Activated T-cell treated with anti-CD3 and anti-CD28 coated beads, Interleukin-2, amount 50 U/mL, for 1 hour (primary cell): ENCODE measurements around the gene SEMA3F.
A peak's percentile ranks its signal among the peaks of the same experiment; 100 is the strongest.

Experiments
- DNase-seq: peaks from one replicate; pipeline ENCODE4 v3.0.0-alpha.2; 2020

SEMA3F gene

DNA sequence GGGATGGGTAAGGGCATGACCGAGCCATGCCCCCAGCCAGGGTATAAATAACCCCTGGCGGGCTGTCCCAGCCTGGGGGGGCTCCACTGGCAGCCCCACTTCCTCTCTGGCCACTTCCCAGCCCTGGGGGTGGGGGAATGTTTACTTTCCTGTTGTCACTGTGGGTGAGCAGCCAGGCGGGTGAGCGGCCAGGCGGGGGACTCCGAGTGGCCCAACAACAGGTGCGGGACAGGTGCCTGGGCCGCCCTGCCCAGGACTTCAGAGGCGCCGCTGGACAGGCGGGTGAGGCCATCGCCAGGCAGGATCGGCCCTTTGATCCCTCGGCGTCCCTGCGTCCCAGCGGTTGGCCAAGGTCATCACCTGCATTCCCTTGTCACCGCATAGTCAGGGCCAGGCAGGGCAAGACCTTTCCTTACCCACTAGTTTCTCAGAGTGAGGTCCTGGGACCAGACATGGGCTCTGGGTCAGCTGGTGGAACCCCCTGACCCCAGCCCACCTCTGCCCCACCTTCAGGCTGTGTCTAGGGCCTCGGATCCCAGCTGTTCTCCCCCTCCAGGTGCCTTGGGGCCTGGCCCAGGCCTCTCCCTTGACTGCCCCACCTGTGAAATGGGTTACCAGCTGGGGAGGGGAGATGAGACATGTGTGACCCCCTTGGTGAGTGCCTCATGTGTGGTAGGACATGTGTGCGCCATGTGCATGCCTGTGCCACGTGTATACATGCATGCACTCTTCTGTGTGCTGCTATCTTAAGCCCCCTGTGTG is 16.6 kb downstream of the SEMA3F start:
- DNase-seq = no peak

- DNase-seq = no peak
Measured at GRCh38 chr3:50172626-50173220, 17.6 kb downstream of the SEMA3F start.

DNA sequence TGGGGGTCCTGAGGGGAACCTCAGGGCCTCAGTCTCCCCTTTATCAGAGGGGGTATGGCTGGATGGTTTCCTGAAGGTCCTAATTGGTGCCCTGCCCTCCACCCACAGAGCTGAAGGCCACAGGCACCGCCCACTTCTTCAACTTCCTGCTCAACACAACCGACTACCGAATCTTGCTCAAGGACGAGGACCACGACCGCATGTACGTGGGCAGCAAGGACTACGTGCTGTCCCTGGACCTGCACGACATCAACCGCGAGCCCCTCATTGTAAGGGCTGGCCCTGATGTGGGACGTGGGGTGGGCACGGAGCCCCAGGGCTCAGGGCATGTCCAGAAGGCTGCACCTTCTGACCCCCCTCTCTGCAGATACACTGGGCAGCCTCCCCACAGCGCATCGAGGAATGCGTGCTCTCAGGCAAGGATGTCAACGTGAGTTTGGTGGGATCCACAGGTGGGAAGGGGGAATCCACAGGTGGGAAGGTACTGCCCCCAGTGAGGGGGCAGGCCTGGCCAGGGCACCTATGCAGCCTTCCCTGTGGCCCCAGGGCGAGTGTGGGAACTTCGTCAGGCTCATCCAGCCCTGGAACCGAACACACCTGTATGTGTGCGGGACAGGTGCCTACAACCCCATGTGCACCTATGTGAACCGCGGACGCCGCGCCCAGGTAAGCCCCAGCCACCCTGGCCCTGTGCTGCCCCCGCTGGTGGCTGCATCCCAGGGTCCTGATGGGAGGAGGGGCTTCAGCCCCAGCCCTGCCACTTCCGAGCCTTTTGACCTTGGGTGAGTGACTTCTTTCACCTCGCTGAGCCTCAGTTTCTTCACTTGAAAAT is 18.8 kb downstream of the SEMA3F start:
- DNase-seq = no peak

DNA sequence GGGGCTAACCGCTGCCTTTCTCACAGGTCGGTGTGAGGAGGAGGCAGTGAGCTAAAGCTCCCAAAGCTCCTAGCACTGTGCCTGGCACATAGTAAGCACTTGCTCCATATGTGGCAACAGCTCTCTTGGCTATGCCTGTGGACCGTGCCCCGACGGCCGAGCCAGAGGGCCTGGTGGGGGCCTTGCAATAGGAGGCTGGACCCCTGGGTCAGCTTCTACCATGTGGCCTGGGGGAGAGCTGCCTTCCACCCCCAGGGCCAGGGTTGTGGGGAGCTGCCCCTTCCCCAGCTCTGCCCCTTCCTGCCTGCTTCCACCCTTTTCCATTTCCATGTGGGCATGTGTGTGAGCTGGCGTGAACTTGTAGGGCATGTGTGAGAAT is 19.4 kb downstream of the SEMA3F start:
- no peak for DNase-seq

DNA sequence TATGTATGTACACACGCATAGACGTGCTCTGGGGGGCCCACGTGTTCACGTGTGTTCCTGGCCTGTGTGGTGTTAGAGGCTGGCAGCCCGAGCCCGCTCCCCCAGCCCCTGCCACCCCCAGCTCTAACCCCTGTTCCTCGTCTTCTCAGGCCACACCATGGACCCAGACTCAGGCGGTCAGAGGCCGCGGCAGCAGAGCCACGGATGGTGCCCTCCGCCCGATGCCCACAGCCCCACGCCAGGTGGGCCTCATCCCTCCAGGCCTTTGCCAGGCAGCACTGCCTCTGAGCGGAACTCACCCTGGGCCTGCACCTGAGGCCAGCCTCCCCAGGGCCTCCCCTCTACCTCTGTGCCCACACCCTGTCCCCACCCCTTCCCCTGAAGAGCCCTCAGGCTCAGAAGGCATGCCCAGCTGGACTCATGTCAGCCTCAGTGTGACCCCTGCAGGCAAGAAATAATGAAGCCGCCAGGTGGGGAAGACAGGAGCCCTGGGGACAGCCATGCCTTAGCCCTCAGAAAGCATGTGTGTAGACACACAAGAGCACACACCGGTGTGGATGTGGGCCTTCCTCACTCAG is 19.9 kb downstream of the SEMA3F start:
- no peak for DNase-seq

DNA sequence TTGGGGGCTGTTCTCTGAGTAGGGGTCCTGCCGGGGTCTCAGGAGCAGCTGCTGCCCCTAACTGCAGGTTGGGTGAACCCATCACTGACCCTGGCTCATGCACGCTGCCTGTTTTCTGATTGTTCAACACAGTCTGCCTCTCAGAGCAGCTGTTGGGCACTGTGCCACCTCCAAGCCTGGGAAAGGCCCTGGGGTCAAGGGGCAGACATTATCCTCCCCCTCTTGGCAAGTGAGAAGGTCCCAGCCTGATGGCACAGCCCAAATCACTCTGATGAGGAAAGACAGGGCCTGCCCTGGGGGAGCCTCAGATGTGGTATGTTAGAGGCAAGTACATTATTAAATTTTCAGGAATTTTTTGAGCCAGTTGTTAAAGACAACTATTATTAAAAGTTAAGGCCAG is 22.2 kb downstream of the SEMA3F start:
- no peak for DNase-seq

GRCh38 chr3:50179710-50180109 is 24.6 kb downstream of the SEMA3F start:
- DNase-seq = no peak

DNA sequence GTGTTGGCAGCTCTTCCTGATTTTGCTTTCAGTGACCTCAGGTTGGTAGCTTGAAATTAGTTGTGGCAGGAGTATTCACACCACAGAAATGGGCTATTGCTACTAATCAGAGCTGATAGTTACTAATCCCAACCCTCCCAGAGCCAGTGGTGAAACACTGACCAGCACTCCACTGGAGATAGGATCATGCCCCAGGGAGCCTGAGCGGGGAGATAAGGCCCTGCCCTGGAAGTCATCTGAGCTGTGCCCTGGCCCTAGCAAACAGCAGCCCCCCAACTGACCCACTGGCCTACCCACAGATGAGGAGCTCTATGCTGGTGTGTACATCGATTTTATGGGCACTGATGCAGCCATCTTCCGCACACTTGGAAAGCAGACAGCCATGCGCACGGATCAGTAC is 26.9 kb downstream of the SEMA3F start:
- no peak for DNase-seq

DNA sequence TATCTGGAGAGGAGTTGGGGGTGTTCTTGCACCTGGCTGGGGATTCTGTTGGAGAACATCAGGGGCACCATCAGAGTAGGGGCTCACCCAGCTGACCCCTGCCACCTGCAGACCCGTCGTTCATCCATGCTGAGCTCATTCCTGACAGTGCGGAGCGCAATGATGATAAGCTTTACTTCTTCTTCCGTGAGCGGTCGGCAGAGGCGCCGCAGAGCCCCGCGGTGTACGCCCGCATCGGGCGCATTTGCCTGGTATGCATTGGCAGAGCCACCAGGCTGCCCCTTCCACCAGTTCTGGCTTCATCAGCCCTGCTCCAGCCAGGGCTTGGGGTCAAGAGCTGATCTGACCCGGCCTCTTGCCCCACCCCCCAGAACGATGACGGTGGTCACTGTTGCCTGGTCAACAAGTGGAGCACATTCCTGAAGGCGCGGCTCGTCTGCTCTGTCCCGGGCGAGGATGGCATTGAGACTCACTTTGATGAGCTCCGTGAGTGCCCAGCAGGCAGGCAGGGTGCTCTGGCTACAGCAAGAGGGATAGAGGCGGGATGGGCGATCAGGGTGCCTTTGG is 27.5 kb downstream of the SEMA3F start:
- no peak for DNase-seq

- no peak for DNase-seq
Measured at GRCh38 chr3:50183755-50184154, 28.6 kb downstream of the SEMA3F start.

GRCh38 chr3:50184242-50184978 is 29.3 kb downstream of the SEMA3F start:
- DNase-seq = no peak

- no peak for DNase-seq
Measured at GRCh38 chr3:50185230-50185629, 30.1 kb downstream of the SEMA3F start.

GRCh38 chr3:50186096-50186495 is 31.0 kb downstream of the SEMA3F start:
- no peak for DNase-seq

DNA sequence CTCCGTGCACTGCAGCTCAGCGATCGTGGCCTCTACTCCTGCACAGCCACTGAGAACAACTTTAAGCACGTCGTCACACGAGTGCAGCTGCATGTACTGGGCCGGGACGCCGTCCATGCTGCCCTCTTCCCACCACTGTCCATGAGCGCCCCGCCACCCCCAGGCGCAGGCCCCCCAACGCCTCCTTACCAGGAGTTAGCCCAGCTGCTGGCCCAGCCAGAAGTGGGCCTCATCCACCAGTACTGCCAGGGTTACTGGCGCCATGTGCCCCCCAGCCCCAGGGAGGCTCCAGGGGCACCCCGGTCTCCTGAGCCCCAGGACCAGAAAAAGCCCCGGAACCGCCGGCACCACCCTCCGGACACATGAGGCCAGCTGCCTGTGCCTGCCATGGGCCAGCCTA is 32.6 kb downstream of the SEMA3F start:
- no peak for DNase-seq

DNA sequence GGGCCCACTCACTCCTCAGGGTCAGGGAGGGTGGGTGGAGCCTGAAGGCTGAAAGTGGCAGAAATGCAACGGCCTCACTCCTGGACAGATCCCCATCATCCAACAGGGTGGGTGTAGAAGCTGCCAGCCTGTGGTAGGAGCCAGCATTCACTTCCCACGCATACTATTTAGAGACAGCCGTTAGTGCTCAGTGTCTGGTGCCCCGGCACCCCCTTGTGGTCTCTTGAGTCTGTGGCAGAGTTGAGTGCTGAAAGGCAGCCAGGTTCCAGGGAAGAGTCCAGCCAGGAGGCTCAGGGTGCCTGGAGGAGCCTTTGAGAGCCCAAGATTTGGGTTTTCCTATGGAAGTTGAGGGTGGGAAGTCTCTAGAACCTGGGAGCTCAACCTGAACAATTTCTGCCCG is 34.1 kb downstream of the SEMA3F start:
- no peak for DNase-seq

DNA sequence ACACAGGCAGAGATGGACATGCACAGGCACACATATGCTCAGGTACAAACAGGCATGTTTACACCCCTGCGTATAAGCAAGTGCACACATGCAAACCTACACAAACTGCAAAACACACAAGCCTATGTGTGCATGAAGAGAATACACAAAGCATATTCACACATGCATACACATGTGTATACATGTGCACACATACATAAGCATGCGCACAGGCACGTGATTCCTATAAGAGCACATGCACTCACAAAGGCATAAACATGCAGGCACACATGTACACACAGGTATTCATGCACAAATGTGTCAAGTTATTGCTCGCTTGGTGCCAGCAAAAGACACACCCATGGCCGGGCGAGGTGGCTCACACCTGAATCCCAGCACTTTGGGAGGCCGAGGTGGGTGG is 34.9 kb downstream of the SEMA3F start:
- no peak for DNase-seq

DNA sequence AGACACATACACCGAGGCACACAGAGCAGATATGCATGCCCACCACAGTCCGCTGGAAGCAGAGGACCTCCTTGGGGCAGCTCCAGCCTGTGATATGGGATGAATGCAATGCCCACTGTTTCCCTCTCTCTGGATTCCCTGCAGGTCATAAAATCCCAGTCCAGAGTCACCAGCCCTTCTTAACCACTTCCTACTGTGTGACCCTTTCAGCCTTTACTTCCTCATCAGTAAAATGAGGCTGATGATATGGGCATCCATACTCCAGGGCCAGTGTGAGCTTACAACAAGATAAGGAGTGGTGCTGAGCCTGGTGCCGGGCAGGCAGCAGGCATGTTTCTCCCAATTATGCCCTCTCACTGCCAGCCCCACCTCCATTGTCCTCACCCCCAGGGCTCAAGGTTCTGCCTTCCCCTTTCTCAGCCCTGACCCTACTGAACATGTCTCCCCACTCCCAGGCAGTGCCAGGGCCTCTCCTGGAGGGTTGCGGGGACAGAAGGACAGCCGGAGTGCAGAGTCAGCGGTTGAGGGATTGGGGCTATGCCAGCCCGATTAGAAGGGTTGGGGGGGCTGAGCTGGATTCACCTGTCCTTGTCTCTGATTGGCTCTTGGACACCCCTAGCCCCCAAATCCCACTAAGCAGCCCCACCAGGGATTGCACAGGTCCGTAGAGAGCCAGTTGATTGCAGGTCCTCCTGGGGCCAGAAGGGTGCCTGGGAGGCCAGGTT is 36.0 kb downstream of the SEMA3F start, which contains the start of gene GNAT1:
Gene GNAT1 (plus strand): TSS at position 675 of the 725 bp plus-strand sequence. CDS start 116 bp downstream, outside the sequence.
- no peak for DNase-seq

GRCh38 chr3:50192124-50192523 is 37.0 kb downstream of the SEMA3F start:
- DNase-seq = no peak

DNA sequence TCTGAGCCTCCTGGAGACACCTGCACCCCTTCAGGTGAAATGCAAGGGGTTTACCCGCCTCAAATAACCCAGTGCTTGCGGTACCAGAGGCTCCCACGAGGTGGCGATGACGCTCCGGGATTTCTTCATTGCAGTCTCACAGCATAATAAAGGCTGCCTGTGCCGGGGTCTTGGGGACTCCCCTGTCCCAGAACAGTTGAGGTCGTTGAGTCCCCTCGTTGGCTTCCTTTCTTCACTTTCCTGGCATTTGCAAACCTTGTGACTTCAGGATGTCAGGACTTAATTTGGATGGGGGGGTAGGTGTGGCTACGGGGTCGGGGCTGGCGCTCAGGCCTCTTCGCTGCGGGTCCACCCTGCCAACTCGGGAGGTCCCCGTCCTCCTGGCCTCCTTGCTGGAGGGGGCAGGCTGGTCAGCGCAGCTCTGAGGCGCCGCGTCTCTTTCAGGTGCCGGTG is 37.6 kb downstream of the SEMA3F start:
- peak; percentile 93 for DNase-seq

- no peak for DNase-seq
Measured at GRCh38 chr3:50193286-50193685, 38.2 kb downstream of the SEMA3F start.

DNA sequence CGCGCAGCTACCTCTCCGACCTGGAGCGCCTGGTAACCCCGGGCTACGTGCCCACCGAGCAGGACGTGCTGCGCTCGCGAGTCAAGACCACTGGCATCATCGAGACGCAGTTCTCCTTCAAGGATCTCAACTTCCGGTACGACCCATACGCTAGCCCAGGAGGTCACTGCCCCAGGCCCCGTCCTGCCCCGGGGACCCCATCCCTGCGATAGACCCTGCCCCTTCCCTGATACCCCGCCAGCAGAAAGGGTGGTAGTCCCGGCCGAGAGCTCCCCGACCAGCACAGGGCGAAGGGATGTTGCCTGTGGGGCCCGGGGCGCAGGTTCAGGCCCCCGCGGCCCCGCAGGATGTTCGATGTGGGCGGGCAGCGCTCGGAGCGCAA is 38.6 kb downstream of the SEMA3F start:
- no peak for DNase-seq
